GM18508 (cell line): ENCODE results near the gene TAS2R50.

Source experiments
- ATAC-seq: cut with Tn5 transposase; IDR thresholded peaks from one replicate; pipeline ENCODE4 v1.9.1; 2021; ENCODE audit warnings: moderate number of reproducible peaks; ENCODE audit not compliant: insufficient read depth, unreplicated experiment

TAS2R50 gene

GRCh38 chr12:10986812-10987211, at the start of gene TAS2R50:
TSS of gene TAS2R50 (minus strand) at chr12:10986912. CDS start at chr12:10986860, 52 bp downstream.
- no peak for ATAC-seq

GRCh38 chr12:11033959-11034358, 47.2 kb upstream of the TAS2R50 start:
- ATAC-seq, result peak; percentile 79

GRCh38 chr12:11031307-11031706, 44.6 kb upstream of the TAS2R50 start, which contains the start of gene TAS2R31:
TSS of gene TAS2R31 (minus strand) at chr12:11031407. CDS start at chr12:11031335, 72 bp downstream.
- ATAC-seq, result no peak

- ATAC-seq, result no peak
Observed at GRCh38 chr12:11026118-11026517, 39.4 kb upstream of the TAS2R50 start.

- ATAC-seq, result no peak
Observed at GRCh38 chr12:11023387-11023786, 36.7 kb upstream of the TAS2R50 start.

- ATAC-seq, result no peak
Observed at GRCh38 chr12:11022520-11022919, 35.8 kb upstream of the TAS2R50 start, which contains the start of gene TAS2R19. TSS of gene TAS2R19 (minus strand) at chr12:11022620. CDS start at chr12:11022571, 49 bp downstream.

GRCh38 chr12:11016937-11017336, 30.2 kb upstream of the TAS2R50 start:
- ATAC-seq, result no peak

GRCh38 chr12:11015775-11016430, 29.2 kb upstream of the TAS2R50 start:
- no peak for ATAC-seq

GRCh38 chr12:11014234-11014633, 27.5 kb upstream of the TAS2R50 start:
- no peak for ATAC-seq

- no peak for ATAC-seq
Observed at GRCh38 chr12:11007608-11008007, 20.9 kb upstream of the TAS2R50 start.

GRCh38 chr12:10998204-10998603, 11.5 kb upstream of the TAS2R50 start, which contains the start of gene TAS2R20:
TSS of gene TAS2R20 (minus strand) at chr12:10998304. CDS start at chr12:10997875, 429 bp downstream.
- ATAC-seq, result no peak

GRCh38 chr12:10994307-10994706, 7.6 kb upstream of the TAS2R50 start:
- no peak for ATAC-seq

GRCh38 chr12:10989107-10989506, 2.4 kb upstream of the TAS2R50 start:
- no peak for ATAC-seq

- ATAC-seq, result no peak
Observed at GRCh38 chr12:10982244-10982643, 4.5 kb downstream of the TAS2R50 start.

- no peak for ATAC-seq
Observed at GRCh38 chr12:10974965-10975364, 11.7 kb downstream of the TAS2R50 start.

- ATAC-seq, result no peak
Observed at GRCh38 chr12:10968765-10969456, 17.8 kb downstream of the TAS2R50 start.

GRCh38 chr12:10967409-10967808, 19.3 kb downstream of the TAS2R50 start:
- no peak for ATAC-seq

GRCh38 chr12:10966314-10966713, 20.4 kb downstream of the TAS2R50 start:
- ATAC-seq, result no peak

- no peak for ATAC-seq
Observed at GRCh38 chr12:10965476-10965875, 21.2 kb downstream of the TAS2R50 start.

GRCh38 chr12:10960211-10960610, 26.5 kb downstream of the TAS2R50 start:
- ATAC-seq, result no peak

- ATAC-seq, result no peak
Observed at GRCh38 chr12:10959804-10960203, 26.9 kb downstream of the TAS2R50 start.

- no peak for ATAC-seq
Observed at GRCh38 chr12:10957741-10958140, 29.0 kb downstream of the TAS2R50 start.
